B cell (primary cell): ENCODE data around the gene CTNNBL1.

Experiments
- CTCF ChIP-seq: fragments of 200-600 bp; IDR thresholded peaks from one replicate; pipeline ENCODE4 v1.8.0; 2022; ENCODE audit warnings: antibody characterized with exemption, mild to moderate bottlenecking
- EZH2 ChIP-seq: IDR thresholded peaks from 2 replicates; pipeline ENCODE4 v1.6.1; 2012; ENCODE audit warnings: borderline replicate concordance, low read depth, mild to moderate bottlenecking, moderate library complexity, low read length; ENCODE audit not compliant: insufficient read depth, poor library complexity, severe bottlenecking

GRCh38 chr20:37725855-37726254 lies 32.0 kb downstream of the CTNNBL1 start:
- TF ChIP-seq CTCF (no peak), EZH2 (no peak)
